ENCODE data around the gene ZNF439.
A peak's percentile ranks its signal among the peaks of the same experiment; 100 is the strongest.
"Not testable (repeated sequence)": the region's sequence is repeated elsewhere in the genome, so short reads cannot be mapped to it uniquely, and the experiment has no call there.

The ZNF439 gene

DNA sequence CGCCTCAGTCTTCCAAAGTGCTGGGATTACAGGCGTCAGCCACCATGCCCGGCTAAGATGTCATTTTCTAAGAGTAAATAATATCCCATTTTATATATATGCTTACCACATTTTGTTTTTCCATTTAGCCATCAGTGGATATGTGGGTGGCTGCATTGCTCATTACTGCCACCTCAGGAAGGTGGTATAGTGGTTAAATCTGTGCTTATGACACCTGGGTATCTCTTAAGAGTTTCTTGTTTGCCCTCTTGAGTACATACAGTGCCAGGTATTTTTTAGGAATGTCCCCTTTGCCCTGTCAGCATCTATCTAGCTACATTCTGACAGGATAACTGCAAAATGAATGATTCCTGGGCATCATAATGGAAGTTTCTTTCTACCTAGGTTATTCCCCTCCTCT, 53.7 kb downstream of the ZNF439 start:
- no peak for TF ChIP-seq EZH2 (IDR thresholded peaks at IDR 0.05; ENCODE audit: borderline replicate concordance, low read depth, low read length, severe bottlenecking)
- TF ChIP-seq, protein P1, sequence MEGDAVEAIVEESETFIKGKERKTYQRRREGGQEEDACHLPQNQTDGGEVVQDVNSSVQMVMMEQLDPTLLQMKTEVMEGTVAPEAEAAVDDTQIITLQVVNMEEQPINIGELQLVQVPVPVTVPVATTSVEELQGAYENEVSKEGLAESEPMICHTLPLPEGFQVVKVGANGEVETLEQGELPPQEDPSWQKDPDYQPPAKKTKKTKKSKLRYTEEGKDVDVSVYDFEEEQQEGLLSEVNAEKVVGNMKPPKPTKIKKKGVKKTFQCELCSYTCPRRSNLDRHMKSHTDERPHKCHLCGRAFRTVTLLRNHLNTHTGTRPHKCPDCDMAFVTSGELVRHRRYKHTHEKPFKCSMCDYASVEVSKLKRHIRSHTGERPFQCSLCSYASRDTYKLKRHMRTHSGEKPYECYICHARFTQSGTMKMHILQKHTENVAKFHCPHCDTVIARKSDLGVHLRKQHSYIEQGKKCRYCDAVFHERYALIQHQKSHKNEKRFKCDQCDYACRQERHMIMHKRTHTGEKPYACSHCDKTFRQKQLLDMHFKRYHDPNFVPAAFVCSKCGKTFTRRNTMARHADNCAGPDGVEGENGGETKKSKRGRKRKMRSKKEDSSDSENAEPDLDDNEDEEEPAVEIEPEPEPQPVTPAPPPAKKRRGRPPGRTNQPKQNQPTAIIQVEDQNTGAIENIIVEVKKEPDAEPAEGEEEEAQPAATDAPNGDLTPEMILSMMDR (IDR thresholded peaks at IDR 0.05; ENCODE audit: borderline replicate concordance, extremely low read depth, low read length, poor library complexity, severe bottlenecking): peak; percentile 11
- peaks cover 35% of the 10 kb centered on the region for H3K36me3 ChIP-seq (ENCODE audit: insufficient read depth, low read length)

DNA sequence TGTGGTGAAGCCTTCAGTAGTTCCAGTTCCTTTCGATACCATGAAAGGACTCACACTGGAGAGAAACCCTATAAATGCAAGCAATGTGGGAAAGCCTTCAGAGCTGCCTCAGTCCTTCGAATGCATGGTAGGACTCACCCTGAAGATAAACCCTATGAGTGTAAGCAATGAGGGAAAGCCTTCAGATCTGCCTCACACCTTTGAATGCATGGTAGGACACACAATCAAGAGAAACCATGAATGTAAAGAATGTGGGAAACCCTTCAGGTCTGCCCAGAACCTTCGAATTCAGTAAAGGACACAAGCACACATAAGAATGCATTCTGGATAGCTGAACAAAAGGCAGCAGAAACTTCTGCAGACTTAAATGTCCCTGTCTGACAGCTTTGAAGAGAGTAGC, 57.4 kb downstream of the ZNF439 start:
- DNase-seq: no peak
- H3K27me3 ChIP-seq (ENCODE audit: insufficient read depth, low read length, poor library complexity): no peaks in the 10 kb centered on the region
- H3K4me2 ChIP-seq (ENCODE audit: insufficient read depth, low read length): no peak overlapping the region
- no peaks in the 10 kb centered on the region for H3K4me1 ChIP-seq (ENCODE audit: insufficient read depth, low read length)
- no peak overlapping the region for H3K27ac ChIP-seq (ENCODE audit: low read length)
- H3K9me3 ChIP-seq (ENCODE audit: insufficient read depth, low read length, severe bottlenecking): peaks cover 20% of the 10 kb centered on the region
- no peaks in the 10 kb centered on the region for H4K20me1 ChIP-seq (ENCODE audit: insufficient read depth, low read length)
- ATAC-seq (ENCODE audit: insufficient read depth, low read depth): no peak
- H2AFZ ChIP-seq (ENCODE audit: low read depth, low read length): no peak overlapping the region
- H3K9ac ChIP-seq (ENCODE audit: low read depth, low read length): no peak overlapping the region
- no peak for TF ChIP-seq EZH2 (IDR thresholded peaks at IDR 0.05; ENCODE audit: borderline replicate concordance, low read depth, low read length, severe bottlenecking)
- TF ChIP-seq, protein P1 (IDR thresholded peaks at IDR 0.05; ENCODE audit: borderline replicate concordance, extremely low read depth, low read length, poor library complexity, severe bottlenecking): no peak
- no peak overlapping the region; a peak in 1 of 4 replicates for H3K4me3 ChIP-seq (ENCODE audit: low read depth in 1 of 2, low read length in 2 of 2)
- H3K79me2 ChIP-seq (ENCODE audit: insufficient read depth, low read length): no peaks in the 10 kb centered on the region
- H3K36me3 ChIP-seq (ENCODE audit: insufficient read depth, low read length): peaks cover 35% of the 10 kb centered on the region

More for the DNA sequence above, 53.7 kb downstream of the ZNF439 start:
- H3K9ac ChIP-seq (ENCODE audit: low read depth, low read length): no peak overlapping the region
- H4K20me1 ChIP-seq (ENCODE audit: insufficient read depth, low read length): no peaks in the 10 kb centered on the region
- ATAC-seq (ENCODE audit: insufficient read depth, low read depth): no peak
- H3K27me3 ChIP-seq (ENCODE audit: insufficient read depth, low read length, poor library complexity): no peaks in the 10 kb centered on the region
- H2AFZ ChIP-seq (ENCODE audit: low read depth, low read length): no peak overlapping the region
- no peak overlapping the region for H3K4me3 ChIP-seq (ENCODE audit: low read depth in 1 of 2, low read length in 2 of 2)
- no peaks in the 10 kb centered on the region for H3K79me2 ChIP-seq (ENCODE audit: insufficient read depth, low read length)
- no peak overlapping the region for H3K27ac ChIP-seq (ENCODE audit: low read length)
- H3K4me2 ChIP-seq (ENCODE audit: insufficient read depth, low read length): no peak overlapping the region
- H3K9me3 ChIP-seq (ENCODE audit: insufficient read depth, low read length, severe bottlenecking): peaks cover 20% of the 10 kb centered on the region
- H3K4me1 ChIP-seq (ENCODE audit: insufficient read depth, low read length): no peaks in the 10 kb centered on the region
- no peak for DNase-seq

DNA sequence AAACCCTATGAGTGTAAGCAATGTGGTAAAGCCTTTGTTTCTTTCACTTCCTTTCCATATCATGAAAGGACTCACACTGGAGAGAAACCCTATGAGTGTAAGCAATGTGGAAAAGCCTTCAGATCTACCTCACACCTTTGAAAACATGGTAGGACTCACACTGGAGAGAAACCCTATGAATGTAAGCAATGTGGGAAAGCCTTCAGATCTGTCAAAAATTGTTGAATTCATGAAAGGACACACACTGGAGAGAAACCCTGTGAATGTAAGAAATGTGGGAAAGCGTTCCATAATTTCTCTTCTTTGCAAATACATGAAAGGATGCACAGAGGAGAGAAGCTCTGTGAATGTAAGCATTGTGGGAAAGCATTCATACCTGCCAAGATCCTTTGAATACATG, 63.4 kb downstream of the ZNF439 start:
- not testable (repeated sequence) for DNase-seq; H2AFZ ChIP-seq (ENCODE audit: low read depth, low read length); H3K4me1 ChIP-seq (ENCODE audit: insufficient read depth, low read length); H3K27me3 ChIP-seq (ENCODE audit: insufficient read depth, low read length, poor library complexity); H3K4me3 ChIP-seq (ENCODE audit: low read depth in 1 of 2, low read length in 2 of 2); ATAC-seq (ENCODE audit: insufficient read depth, low read depth); H4K20me1 ChIP-seq (ENCODE audit: insufficient read depth, low read length); H3K79me2 ChIP-seq (ENCODE audit: insufficient read depth, low read length); H3K27ac ChIP-seq (ENCODE audit: low read length); H3K9ac ChIP-seq (ENCODE audit: low read depth, low read length); H3K4me2 ChIP-seq (ENCODE audit: insufficient read depth, low read length); H3K36me3 ChIP-seq (ENCODE audit: insufficient read depth, low read length)
- peaks cover 13% of the 10 kb centered on the region for H3K9me3 ChIP-seq (ENCODE audit: insufficient read depth, low read length, severe bottlenecking)

DNA sequence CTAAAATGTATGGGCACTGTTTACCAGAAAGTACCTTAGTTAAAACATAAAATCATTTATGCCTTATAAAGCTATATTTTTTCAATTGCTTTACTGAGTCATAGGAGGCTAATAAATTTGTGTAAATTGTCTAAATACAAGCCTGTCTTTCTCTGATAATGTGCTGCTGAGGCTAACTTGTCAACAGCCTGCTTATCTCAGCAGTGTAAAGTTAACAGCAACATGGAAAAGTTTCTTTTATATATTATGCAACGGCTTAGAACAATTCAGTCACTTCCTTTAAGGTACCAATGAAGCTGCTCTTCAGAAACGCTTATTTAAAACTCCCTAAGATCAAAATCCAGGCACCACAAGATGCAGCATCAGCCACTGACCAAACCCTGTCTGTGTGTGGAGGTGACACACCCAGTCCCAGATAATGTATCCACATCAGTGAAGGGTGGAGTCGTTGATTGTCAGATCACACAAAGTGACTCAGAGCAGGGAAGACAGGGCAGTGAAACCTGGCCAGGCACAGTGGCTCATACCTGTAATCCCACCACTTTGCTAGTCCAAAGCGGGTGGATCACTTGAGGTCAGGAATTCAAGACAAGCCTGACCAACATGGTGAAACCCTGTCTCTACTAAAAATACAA, 66.0 kb downstream of the ZNF439 start:
- DNase-seq; H3K27ac ChIP-seq (ENCODE audit: low read length); H3K9ac ChIP-seq (ENCODE audit: low read depth, low read length); H3K4me3 ChIP-seq (ENCODE audit: low read depth in 1 of 2, low read length in 2 of 2); H4K20me1 ChIP-seq (ENCODE audit: insufficient read depth, low read length); H3K4me1 ChIP-seq (ENCODE audit: insufficient read depth, low read length); ATAC-seq (ENCODE audit: insufficient read depth, low read depth); H3K4me2 ChIP-seq (ENCODE audit: insufficient read depth, low read length); H3K36me3 ChIP-seq (ENCODE audit: insufficient read depth, low read length); H2AFZ ChIP-seq (ENCODE audit: low read depth, low read length); H3K79me2 ChIP-seq (ENCODE audit: insufficient read depth, low read length); H3K27me3 ChIP-seq (ENCODE audit: insufficient read depth, low read length, poor library complexity): not testable (repeated sequence)
- peaks cover 13% of the 10 kb centered on the region for H3K9me3 ChIP-seq (ENCODE audit: insufficient read depth, low read length, severe bottlenecking)

Measured in DND-41 (cell line).